HUDEP-2 (cell line): Measurements from ENCODE around the gene PLIN5.
"Not testable (repeated sequence)": the region's sequence is repeated elsewhere in the genome, so short reads cannot be mapped to it uniquely, and the experiment has no call there.

ENCODE experiments used
- DNase-seq, 76 experiments: peaks; one replicate each; lab custom pipeline; 2025; ENCODE audit not compliant: unreplicated experiment in 76 of 76; lab: John Stamatoyannopoulos, UW

The PLIN5 gene

DNA sequence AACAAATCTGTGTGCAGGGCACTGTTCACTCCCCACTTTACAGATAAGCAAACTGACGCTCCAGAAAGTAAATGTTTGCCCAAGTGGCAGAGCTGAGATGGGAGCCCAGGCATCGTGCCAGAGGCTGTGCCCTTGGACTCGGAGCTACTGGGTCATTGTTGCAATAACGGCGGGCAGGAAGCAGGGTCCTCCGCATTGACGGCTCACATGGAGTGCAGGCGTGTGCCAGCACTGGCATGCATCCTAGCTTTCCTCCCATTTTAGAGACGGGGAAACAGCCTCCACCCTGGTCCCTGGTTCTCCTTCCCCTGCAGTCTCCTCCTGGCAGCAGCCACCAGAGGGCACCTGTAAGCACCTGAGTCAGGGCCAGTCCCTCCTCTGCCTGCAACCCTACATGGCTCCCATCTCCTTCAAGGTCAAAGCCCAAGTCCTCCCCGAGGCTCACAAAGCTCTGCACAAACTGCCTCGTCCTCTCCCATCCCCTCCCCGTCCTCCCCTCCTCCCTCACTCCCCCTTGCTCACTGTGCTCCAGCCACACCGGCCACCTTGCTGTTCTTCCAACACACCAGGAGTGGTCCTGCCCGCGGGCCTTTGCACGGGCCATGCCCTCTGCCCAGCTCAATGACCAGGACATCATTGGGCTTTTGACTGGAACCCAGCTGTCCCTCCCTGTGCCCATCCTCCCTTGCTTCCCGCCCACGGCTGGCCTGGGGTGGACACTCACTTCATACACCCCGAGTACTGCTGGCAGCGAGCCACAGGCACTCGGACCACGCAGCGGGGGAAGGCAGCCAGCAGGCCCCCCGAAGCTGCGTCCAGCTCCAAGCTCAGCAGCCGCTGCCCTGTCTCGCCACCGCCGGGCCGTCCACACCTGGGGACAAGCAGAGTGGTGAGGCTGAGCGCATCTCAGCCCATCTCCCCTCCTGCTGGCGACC, 12.5 kb upstream of the PLIN5 start:
- DNase-seq: peak in 42 of 76 experiments; percentile 7 to 59 (median 32)

DNA sequence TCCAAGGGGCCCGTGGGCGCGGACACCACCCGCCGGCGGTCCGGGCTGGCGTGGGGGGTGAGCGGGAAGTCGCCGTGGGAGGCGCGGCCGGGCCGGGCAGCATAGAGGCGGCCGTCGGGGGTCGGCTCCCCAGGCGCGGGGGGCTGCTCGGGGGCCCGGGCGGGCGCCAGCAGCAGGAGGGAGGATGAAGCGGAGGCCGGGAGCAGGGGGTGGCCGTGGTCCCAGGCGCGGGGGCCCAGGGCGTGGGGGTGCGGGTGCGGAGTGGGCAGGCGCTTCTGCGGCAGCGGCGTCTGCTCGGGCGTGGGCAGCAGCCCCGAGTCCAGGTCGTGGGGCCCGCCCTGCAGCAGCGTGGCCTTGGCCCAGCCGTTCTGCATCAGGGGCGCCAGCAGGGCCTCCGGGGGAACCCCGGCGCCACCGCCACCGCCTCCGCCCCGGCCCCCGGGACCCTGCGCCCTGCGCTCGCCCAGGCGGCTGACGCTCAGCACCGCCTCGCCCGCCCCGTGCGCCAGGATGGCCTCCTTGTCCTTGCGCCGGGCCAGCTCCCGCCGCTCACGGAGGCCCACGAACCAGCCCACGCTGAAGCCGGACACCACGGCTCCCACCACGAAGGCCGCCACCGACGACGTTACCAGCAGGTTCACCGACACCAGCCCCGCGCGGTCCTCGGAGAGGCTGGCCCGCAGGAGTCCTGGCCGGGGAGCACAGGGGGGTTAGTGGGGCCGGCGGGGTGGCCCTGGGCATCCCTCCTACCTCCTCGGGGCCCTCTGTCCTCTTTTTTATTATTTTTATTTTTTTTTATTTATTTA, 9.0 kb upstream of the PLIN5 start:
- DNase-seq: no peak

GRCh38 chr19:4542896-4543841, 8.1 kb upstream of the PLIN5 start:
- DNase-seq: no peak

DNA sequence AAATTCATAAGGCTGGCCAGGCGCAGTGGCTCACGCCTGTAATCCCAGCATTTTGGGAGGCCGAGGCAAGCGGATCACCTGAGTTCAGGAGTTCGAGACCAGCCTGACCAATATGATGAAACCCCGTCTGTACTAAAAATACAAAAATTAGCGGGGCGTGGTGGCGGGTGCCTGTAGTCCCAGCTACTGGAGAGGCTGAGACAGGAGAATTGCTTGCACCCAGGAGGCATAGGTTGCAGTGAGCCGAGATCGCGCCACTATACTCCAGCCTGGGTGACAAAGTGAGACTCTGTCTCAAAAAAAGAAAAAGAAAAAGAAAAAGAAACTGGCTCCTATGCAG, 6.8 kb upstream of the PLIN5 start:
- not testable (repeated sequence) for DNase-seq

- no peak for DNase-seq
Observed at GRCh38 chr19:4541114-4541805, 6.2 kb upstream of the PLIN5 start.

- DNase-seq: peak in 68 of 76 experiments; percentile 33 to 87 (median 64)
Observed at GRCh38 chr19:4539693-4540581, 4.9 kb upstream of the PLIN5 start, which contains the start of gene LRG1. Gene LRG1, minus strand, starts transcription at chr19:4540036. Its CDS starts 23 bp downstream, at chr19:4540013.

GRCh38 chr19:4539169-4539692, 4.2 kb upstream of the PLIN5 start:
- peak in 1 of 76 experiments; percentile 53 for DNase-seq

GRCh38 chr19:4538601-4538954, 3.6 kb upstream of the PLIN5 start:
- DNase-seq: no peak

DNA sequence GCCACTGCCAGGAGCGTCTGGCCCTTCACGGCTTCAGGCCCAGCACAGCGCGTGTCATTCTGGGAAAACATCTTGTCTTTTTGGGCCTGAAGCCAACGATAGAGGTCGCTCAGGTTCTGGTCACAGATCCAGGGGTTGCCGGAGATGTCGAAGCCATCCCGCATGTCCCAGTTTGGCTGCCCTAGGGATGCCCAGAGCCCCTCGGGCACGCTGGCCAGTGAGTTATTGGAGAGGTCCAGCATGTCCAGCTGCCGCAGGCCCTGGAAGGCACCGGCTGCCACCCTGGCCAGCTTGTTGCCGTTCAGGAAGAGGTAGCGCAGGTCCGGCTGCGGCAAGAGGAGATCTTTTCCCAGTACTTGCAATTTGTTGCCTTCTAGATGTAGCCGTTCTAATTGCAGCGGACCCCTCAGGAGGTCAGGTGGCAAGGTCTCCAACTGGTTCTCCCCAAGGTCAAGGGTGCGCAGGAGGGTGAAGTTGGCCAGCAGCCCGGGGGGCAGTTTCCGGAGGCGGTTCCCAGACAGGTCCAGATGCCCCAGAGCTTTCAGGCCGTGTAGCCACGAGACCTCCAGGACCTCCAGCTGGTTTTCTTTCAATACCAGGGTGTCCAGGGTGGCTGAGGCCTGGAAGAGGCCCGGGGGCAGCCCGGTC, 3.1 kb upstream of the PLIN5 start:
- no peak for DNase-seq

- DNase-seq: no peak
Observed at GRCh38 chr19:4536798-4537197, 1.8 kb upstream of the PLIN5 start.

GRCh38 chr19:4533835-4534424, 1.1 kb downstream of the PLIN5 start:
- DNase-seq: no peak

DNA sequence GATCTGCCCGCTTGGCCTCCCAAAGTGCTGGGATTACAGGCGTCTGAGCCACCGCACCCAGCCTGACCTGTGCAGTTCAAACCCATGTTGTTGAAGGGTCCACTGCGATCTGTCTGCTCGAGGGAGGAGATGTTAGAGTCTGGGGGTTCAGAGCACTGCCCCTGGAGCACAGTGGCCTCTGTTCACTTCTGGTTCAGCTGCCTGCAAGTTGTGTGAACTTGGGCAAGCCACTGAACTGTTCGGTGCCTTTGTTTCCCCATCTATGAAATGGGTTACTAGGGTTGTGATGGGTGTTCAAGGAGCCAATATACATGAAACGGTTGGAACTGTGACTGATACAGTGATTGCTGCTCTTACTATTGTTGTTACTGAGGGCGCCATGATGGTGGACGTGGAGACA, 1.7 kb downstream of the PLIN5 start:
- no peak for DNase-seq

DNA sequence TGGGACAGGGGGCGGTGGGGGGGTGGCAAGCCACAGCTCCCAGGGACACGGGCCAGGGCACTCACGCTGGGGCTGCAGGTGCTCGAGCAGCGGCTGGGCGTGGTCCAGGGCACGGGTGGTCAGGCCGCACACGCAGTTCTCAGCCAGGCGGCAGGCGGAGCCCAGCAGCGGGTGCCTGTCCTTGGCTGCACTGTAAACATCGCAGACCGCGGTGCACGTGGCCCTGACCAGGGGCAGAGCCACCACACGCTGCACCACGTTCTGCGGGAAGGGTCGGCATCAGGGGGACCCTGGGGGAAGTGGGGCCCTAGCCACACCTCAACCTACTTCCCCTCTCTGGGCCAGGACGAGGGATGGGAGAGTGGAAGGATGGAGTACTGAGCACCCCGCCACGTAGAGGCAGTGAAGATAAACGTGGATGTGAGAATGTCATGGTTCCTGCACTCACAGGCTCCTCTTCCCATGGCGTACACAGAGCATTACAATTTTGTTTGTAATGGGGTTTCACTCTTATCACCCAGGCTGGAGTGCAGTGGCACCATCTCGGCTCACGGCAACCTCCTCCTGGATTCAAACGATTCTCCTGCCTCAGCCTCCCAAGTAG, 3.4 kb downstream of the PLIN5 start:
- no peak for DNase-seq

DNA sequence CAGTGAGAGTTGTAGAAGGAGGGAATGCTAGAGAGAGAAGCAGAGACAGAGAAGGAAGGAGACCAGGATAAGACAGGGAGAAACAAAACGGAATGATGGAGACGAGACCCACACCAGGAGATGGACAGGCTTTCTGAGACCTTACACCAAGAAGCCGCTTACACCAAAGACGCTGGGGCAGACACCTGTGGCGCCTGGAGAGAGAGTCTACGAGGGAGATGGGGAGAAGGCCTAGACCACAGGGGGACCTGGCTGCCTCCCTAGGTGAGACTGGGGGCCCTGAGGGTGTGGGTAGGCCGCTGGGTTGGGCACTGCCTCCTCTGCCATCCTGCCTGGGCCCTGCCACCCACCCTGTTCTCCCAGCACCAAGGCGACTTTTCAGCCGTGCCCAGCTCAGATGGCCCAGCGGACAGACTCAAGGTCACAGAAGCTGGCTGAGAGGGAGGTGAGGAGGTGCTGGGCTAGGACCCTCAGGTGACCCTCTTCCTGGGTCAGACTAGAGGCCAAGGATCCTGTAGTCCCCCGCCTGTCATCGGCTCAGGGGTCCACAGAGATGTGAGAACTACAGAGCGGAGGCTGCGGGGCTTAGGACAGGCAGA, 5.0 kb downstream of the PLIN5 start:
- DNase-seq: no peak

DNA sequence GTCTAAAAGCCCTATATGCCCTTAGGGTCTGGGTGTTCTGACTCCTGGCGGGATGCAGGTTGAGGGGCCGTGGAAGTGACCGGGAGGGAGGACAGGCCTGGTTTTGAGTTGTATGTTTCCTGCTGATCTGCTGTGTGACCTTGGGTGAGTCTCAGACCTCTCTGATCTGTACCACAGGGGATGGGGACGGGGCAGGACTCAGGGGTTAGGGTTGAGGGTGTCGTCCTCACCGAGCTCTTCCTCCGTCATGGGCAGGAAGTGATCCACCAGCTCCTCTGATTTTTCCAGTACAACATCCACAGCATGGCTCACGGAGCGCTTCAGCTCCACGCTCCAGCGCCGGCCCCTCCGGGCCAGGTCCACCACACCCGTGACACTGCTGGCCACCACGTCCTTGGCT, 6.2 kb downstream of the PLIN5 start:
- DNase-seq: no peak

- not testable (repeated sequence) for DNase-seq
Observed at GRCh38 chr19:4527377-4527776, 7.6 kb downstream of the PLIN5 start.

- no peak for DNase-seq
Observed at GRCh38 chr19:4525563-4526002, 9.4 kb downstream of the PLIN5 start.
